ENCODE data around the gene RASGEF1B. TPM values are rescaled to one million over a fixed set of nuclear protein-coding genes. Genes with fewer than 3 reads are reported as not detected.

Gene RASGEF1B
- total RNA-seq, 1 donor from 2014 or later: 0.77 TPM

- DNase-seq (ENCODE audit: low read depth) (no peak), FAIRE-seq (no peak)
- peaks cover 5% of the 10 kb centered on the region for H3K4me1 Mint-ChIP-seq (ENCODE audit: low read depth, unreplicated experiment)
- no peak overlapping the region for H3K27ac ChIP-seq (ENCODE audit: low read depth, low read length)
- no peaks in the 10 kb centered on the region for H3K9me3 ChIP-seq (ENCODE audit: insufficient read depth, low read depth, low read length)
- no peak overlapping the region for H2AFZ ChIP-seq (ENCODE audit: low read depth, low read length)
- H3K4me3 ChIP-seq (ENCODE audit: insufficient read depth, low read depth, low read length): no peak overlapping the region
- H3K79me2 ChIP-seq (ENCODE audit: insufficient read depth, low read length): no peaks in the 10 kb centered on the region
- H3K27me3 Mint-ChIP-seq (ENCODE audit: low read depth, unreplicated experiment): no peaks in the 10 kb centered on the region
- no peaks in the 10 kb centered on the region for H3K36me3 Mint-ChIP-seq (ENCODE audit: low read depth, unreplicated experiment)
- H3K27ac Mint-ChIP-seq (ENCODE audit: unreplicated experiment): no peak overlapping the region
- TF ChIP-seq EZH2 (IDR thresholded peaks at IDR 0.05; ENCODE audit: insufficient read depth, low read length): no peak
- H3K9me3 Mint-ChIP-seq (ENCODE audit: unreplicated experiment): peaks cover 8% of the 10 kb centered on the region
- H3K4me1 ChIP-seq (ENCODE audit: insufficient read depth, low read length): no peaks in the 10 kb centered on the region
- H3K9ac ChIP-seq (ENCODE audit: low read length): no peak overlapping the region
- H3K36me3 ChIP-seq (ENCODE audit: insufficient read depth, low read length): no peaks in the 10 kb centered on the region
- H3K27me3 ChIP-seq (ENCODE audit: insufficient read depth, low read length): no peaks in the 10 kb centered on the region
- H3K4me2 ChIP-seq (ENCODE audit: low read length): no peak overlapping the region
- H3K4me3 Mint-ChIP-seq (ENCODE audit: unreplicated experiment): no peak overlapping the region
- H4K20me1 ChIP-seq (ENCODE audit: insufficient read depth, low read length): no peaks in the 10 kb centered on the region
Observed at GRCh38 chr4:81392164-81392563, 79.5 kb downstream of the RASGEF1B start.

- no peaks in the 10 kb centered on the region for H3K27me3 ChIP-seq (ENCODE audit: insufficient read depth, low read length)
- H3K27me3 Mint-ChIP-seq (ENCODE audit: low read depth, unreplicated experiment): peaks cover 5% of the 10 kb centered on the region
- H2AFZ ChIP-seq (ENCODE audit: low read depth, low read length): no peak overlapping the region
- H3K4me2 ChIP-seq (ENCODE audit: low read length): no peak overlapping the region
- H3K79me2 ChIP-seq (ENCODE audit: insufficient read depth, low read length): no peaks in the 10 kb centered on the region
- H3K27ac ChIP-seq (ENCODE audit: low read depth, low read length): no peak overlapping the region
- FAIRE-seq (no peak), DNase-seq (ENCODE audit: low read depth) (no peak)
- H3K36me3 ChIP-seq (ENCODE audit: insufficient read depth, low read length): no peaks in the 10 kb centered on the region
- no peak overlapping the region for H3K4me3 Mint-ChIP-seq (ENCODE audit: unreplicated experiment)
- no peak overlapping the region for H3K27ac Mint-ChIP-seq (ENCODE audit: unreplicated experiment)
- no peaks in the 10 kb centered on the region for H3K9me3 ChIP-seq (ENCODE audit: insufficient read depth, low read depth, low read length)
- H3K4me1 ChIP-seq (ENCODE audit: insufficient read depth, low read length): no peaks in the 10 kb centered on the region
- H3K4me1 Mint-ChIP-seq (ENCODE audit: low read depth, unreplicated experiment): peaks cover 5% of the 10 kb centered on the region
- H3K9me3 Mint-ChIP-seq (ENCODE audit: unreplicated experiment): peaks cover 8% of the 10 kb centered on the region
- H4K20me1 ChIP-seq (ENCODE audit: insufficient read depth, low read length): no peaks in the 10 kb centered on the region
- no peak overlapping the region for H3K9ac ChIP-seq (ENCODE audit: low read length)
- H3K36me3 Mint-ChIP-seq (ENCODE audit: low read depth, unreplicated experiment): no peaks in the 10 kb centered on the region
- no peak for TF ChIP-seq EZH2 (IDR thresholded peaks at IDR 0.05; ENCODE audit: insufficient read depth, low read length)
- TF ChIP-seq CTCF (IDR thresholded peaks at IDR 0.05; ENCODE audit: insufficient read depth, low read depth, low read length): no peak
- no peak overlapping the region for H3K4me3 ChIP-seq (ENCODE audit: insufficient read depth, low read depth, low read length)
Observed at GRCh38 chr4:81389720-81390119, 82.0 kb downstream of the RASGEF1B start.

- FAIRE-seq: no peak
- TF ChIP-seq CTCF (IDR thresholded peaks at IDR 0.05; ENCODE audit: insufficient read depth, low read depth, low read length) (no peak), EZH2 (IDR thresholded peaks at IDR 0.05; ENCODE audit: insufficient read depth, low read length) (no peak)
- H3K36me3 Mint-ChIP-seq (ENCODE audit: low read depth, unreplicated experiment): no peaks in the 10 kb centered on the region
Observed at GRCh38 chr4:81380437-81380836, 91.3 kb downstream of the RASGEF1B start.

More at GRCh38 chr4:81380437-81380836, 91.3 kb downstream of the RASGEF1B start:
- no peak overlapping the region for H2AFZ ChIP-seq (ENCODE audit: low read depth, low read length)
- no peaks in the 10 kb centered on the region for H3K4me1 ChIP-seq (ENCODE audit: insufficient read depth, low read length)
- no peaks in the 10 kb centered on the region for H4K20me1 ChIP-seq (ENCODE audit: insufficient read depth, low read length)
- Mint-ChIP-seq H3K4me1 (ENCODE audit: low read depth, unreplicated experiment) (no peaks in the 10 kb centered on the region), H3K4me3 (ENCODE audit: unreplicated experiment) (no peak overlapping the region), H3K9me3 (ENCODE audit: unreplicated experiment) (peaks cover 8% of the 10 kb centered on the region), H3K27ac (ENCODE audit: unreplicated experiment) (no peak overlapping the region), H3K27me3 (ENCODE audit: low read depth, unreplicated experiment) (peaks cover 5% of the 10 kb centered on the region)
- no peak overlapping the region for H3K27ac ChIP-seq (ENCODE audit: low read depth, low read length)
- H3K4me2 ChIP-seq (ENCODE audit: low read length): no peak overlapping the region
- no peak overlapping the region for H3K9ac ChIP-seq (ENCODE audit: low read length)
- H3K27me3 ChIP-seq (ENCODE audit: insufficient read depth, low read length): no peaks in the 10 kb centered on the region
- no peaks in the 10 kb centered on the region for H3K79me2 ChIP-seq (ENCODE audit: insufficient read depth, low read length)
- no peak overlapping the region for H3K4me3 ChIP-seq (ENCODE audit: insufficient read depth, low read depth, low read length)
- H3K36me3 ChIP-seq (ENCODE audit: insufficient read depth, low read length): no peaks in the 10 kb centered on the region
- DNase-seq (ENCODE audit: low read depth): no peak
- peaks cover 2% of the 10 kb centered on the region for H3K9me3 ChIP-seq (ENCODE audit: insufficient read depth, low read depth, low read length)
